Esophagus muscularis mucosa (tissue), 3 donors: ENCODE results near the gene LCE7A.

Experiments
- CTCF ChIP-seq, 3 experiments: fragments of 200-600 bp in 2 of 3; fragments of 450-650 bp in 1 of 3; sonication (generic) in 2 of 3; IDR thresholded peaks; one replicate each; pipeline ENCODE4 v1.5.1; 2017 to 2019; ENCODE audit warnings: antibody characterized with exemption in 3 of 3, mild to moderate bottlenecking in 2 of 3, moderate library complexity in 1 of 3
- POLR2A ChIP-seq: fragments of 450-650 bp; IDR thresholded peaks from one replicate; pipeline ENCODE4 v1.6.1; 2017; ENCODE audit warnings: antibody characterized with exemption, moderate library complexity, mild to moderate bottlenecking, low read depth

GRCh38 chr1:152870831-152871730, 11.3 kb downstream of the LCE7A start:
- TF ChIP-seq POLR2A (no peak), CTCF (IDR thresholded peaks at IDR 0.05) (peak; percentile 53 to 56 (median 55))
